HG03139 (cell line): Measurements from ENCODE around the gene POLRMT.
"Not testable (repeated sequence)": the region's sequence is repeated elsewhere in the genome, so short reads cannot be mapped to it uniquely, and the experiment has no call there.

Source experiments
- ATAC-seq: cut with Tn5 transposase; IDR thresholded peaks from one replicate; pipeline ENCODE4 v1.9.1; 2021; ENCODE audit not compliant: unreplicated experiment

The POLRMT gene

DNA sequence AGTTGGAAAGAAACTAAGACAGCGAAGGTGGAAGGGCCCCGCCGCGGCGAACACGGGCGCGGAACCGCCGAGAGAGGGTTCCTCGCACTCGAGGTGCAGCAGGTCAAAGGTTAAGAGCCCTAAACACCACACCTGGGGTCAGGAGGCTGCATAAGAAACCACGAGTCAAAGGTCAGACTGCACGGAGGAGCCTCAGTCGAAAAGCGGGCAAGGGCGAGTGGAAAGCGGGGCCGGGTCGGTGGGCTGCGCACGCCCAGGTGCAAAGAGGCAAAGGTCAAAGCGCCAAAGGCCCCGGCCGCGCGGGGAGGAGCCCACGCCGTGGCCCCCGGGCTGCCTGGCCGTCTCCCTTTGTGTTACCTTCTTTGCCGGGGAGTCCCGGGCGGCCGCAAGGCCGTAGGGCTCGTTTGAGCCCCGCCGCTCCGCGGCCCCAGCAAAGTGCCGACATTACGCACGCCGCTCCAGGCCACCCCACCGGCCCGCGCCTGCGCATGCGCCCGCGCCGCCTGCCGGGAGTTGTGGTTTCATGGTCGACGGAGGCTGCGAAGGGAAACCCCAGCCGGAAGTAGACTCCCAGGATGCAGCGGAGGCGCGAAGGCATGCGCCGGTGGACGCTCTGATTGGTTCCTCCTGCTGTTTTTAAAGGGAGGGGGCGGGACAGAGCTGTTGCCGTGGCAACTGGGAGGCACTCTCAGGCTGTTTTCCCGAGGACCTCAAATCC lies at the start of gene POLRMT:
POLRMT (minus strand) TSS at position 470 of the 718 bp plus-strand sequence; CDS start at position 445, 25 bp downstream.
- ATAC-seq = peak; percentile 69

DNA sequence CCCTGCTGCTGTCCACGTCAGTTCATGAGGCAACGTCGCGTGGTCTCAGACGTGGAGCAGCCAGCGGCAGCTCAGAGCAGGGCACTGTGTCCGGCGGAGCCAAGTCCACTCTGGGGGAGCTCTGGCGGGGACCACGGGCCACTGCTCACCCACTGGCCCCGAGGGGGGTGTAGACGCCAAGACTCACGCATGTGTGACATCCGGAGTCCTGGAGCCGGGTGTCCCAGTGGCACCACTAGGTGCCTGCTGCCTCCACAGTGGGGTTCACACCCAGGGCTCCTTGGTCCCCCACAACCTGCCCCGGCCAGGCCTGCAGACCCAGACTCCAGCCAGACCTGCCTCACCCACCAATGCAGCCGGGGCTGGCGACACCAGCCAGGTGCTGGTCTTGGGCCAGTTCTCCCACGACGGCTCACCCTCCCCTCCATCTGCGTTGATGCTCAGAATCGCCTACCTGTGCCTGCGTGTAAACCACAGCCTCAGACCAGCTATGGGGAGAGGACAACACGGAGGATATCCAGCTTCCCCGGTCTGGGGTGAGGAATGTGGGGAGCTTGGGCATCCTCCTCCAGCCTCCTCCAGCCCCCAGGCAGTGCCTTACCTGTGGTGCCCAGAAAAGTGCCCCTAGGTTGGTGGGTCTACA lies 49.5 kb upstream of the POLRMT start:
- no peak for ATAC-seq

DNA sequence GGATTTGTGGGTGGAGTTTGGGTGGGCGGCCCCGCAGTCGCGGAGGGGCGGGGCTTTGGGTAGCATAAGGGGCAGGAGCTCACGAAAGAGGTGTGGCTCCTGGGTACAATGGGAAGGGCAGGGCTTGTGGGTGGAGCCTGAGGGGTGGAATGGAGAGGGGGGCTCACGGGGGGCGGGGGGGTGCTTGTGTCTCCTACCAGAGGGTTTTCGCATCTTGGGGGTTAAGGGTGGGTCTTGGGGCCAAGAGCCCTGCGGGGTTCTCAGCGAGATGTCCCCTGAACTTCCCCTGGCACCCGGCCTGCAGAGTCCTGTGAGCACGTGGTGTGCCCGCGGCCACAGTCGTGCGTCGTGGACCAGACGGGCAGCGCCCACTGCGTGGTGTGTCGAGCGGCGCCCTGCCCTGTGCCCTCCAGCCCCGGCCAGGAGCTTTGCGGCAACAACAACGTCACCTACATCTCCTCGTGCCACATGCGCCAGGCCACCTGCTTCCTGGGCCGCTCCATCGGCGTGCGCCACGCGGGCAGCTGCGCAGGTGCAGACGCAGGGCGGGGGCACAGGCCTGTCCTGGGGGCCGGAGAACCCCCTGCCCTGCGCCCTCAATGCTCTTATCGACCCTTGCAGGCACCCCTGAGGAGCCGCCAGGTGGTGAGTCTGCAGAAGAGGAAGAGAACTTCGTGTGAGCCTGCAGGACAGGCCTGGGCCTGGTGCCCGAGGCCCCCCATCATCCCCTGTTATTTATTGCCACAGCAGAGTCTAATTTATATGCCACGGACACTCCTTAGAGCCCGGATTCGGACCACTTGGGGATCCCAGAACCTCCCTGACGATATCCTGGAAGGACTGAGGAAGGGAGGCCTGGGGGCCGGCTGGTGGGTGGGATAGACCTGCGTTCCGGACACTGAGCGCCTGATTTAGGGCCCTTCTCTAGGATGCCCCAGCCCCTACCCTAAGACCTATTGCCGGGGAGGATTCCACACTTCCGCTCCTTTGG lies 48.0 kb upstream of the POLRMT start:
- ATAC-seq = no peak

DNA sequence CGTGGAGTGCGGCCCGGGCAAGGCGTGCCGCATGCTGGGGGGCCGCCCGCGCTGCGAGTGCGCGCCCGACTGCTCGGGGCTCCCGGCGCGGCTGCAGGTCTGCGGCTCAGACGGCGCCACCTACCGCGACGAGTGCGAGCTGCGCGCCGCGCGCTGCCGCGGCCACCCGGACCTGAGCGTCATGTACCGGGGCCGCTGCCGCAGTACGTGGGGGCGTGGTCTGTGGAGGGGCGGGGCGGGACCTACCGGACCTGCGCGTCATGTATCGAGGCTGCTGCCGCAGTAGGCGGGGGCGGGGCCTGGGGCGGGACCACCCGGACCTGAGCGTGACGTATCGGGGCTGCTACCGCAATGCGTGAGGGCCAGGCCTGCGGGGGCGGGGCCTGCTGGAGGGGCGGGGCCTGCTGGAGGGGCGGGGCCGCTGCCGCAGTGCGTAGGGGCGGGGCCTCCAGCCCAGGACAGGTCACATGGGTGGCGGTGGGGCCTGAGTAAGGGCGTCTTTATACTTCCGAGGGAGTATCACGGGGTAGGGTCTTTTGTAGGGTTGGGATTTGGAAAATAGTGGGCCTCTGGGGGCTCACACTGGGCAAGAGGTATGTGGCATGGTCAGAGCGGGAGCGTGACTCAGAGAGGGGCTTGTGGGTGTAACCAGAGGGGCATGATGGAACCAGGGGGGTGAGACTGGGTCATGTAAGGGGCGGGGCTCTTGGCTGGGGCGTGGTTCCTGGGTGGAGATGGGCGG lies 47.1 kb upstream of the POLRMT start:
- peak; percentile 60 for ATAC-seq

DNA sequence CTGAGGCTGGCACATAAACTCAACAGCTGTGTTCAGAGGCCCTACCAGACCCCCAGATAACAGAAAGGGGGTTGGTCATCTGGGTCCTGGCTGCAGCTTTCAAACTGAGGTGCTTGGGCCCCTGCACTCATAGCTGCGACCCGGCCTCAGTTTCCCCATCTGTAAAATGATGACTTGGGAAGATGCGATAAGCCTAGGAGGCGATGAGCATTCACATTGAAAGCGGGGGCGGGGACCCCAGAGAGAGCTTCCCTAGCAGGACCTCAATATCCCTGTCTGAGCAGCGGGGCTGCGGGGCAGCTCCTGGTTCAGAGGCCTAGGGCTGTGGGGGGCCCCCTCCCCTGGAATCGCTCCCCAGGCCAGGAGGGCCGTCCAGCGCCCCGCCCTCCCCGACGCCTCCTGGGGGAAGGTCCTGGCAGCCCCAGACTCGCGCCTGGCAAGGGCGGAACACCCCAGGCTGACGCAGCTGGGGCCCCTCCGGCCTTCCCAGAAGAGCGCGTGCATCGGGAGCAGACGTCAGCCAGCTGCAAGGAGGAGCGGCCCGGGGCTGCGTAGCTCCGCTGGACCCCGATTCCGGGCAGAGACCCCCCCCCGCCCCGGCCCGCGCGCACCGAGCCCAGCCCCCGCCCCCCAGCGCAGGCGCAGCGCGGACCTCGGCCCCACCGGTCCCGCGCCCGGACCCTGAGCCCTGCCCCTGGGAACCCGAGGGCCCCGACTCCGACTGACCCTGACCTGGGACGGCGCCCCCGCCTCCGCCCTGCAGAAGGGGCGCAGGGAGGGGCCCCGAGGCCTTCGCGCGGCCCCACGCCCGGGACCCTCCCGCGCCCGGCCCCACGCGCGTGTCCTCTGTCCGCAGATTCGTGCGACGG lies 46.3 kb upstream of the POLRMT start:
- peak; percentile 10 for ATAC-seq

DNA sequence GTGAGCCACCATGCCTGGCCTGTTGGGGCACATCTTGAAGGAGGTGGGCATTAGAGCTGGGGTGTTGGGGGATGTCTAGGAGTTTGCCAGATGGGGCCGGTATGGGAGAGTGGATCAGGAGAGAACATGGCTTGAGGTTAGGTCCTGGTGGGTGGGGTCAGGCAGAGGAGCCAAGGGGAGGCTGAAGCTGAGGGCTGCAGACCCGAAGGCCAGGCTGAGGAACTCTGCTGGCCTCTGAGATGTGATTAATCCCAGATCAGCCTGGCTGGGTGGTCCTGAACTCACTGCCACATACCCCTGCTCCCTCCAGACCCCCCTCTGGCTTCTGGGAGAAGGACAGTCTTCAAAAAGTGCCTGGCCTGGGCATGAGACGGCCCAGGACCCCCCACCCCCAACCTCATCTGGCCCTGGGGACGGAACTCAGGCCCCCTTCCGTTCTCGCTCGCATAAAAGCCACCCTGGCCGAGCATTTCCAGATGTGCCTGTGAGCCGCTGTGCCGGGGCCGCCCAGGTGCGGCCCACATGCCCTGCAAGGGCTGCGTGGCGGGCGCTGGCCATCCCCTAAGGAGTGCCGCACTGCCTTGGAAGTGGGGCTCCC lies 45.6 kb upstream of the POLRMT start:
- ATAC-seq = no peak

DNA sequence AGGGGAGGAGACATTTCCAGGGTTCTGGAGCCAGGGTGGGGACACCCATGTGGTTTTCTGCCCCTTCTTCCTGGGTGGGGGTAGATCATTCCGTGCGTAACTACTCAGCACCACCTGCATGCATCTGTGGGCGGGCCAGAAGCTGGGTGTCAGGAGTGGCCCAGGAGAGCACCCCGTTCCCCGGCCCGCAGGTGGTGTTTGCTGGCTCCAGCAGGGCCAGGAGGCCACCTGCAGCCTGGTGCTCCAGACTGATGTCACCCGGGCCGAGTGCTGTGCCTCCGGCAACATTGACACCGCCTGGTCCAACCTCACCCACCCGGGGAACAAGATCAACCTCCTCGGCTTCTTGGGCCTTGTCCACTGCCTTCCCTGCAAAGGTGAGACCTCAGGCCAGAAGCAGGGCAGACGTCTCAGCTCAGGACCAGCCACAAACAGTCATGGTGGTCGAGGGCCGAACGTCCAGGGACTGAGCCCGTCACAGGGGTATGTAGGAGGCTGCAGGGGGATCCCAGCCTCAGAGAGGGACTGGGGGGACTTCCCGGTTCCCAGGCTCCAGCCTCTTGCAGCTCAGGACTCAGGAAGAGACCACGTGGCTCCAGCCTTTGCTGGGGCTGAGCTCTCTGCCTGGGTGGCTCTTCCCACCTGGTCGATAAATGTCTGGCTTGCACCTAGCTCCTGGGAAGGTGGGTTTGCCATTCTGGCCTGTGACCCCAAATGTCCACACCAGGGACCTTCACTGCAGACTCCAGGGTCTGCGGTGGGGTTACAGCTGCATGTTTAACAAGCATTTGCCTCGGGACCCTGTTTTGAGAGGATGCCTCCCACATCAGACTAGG lies 44.5 kb upstream of the POLRMT start:
- no peak for ATAC-seq

DNA sequence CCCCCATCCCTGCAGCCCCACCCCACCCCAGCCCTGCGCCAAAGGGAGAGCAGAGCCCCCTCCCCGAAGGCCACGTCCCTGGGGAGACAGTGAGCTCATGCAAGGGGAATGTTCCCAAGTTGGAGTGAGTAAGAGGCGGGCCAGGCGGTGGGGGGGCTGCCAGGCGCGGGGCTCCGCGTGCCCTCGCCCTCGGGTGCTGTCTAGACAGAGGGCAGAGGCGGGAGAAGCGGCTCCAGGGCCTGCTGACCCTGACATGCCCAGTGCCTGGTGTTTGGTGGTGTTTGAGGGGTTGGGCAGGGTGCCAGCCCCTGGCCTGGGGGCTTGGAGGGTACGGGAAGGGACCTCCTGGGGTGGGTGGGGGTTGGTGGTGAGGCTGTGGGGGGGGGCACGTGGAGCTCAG lies 43.9 kb upstream of the POLRMT start:
- ATAC-seq = no peak

DNA sequence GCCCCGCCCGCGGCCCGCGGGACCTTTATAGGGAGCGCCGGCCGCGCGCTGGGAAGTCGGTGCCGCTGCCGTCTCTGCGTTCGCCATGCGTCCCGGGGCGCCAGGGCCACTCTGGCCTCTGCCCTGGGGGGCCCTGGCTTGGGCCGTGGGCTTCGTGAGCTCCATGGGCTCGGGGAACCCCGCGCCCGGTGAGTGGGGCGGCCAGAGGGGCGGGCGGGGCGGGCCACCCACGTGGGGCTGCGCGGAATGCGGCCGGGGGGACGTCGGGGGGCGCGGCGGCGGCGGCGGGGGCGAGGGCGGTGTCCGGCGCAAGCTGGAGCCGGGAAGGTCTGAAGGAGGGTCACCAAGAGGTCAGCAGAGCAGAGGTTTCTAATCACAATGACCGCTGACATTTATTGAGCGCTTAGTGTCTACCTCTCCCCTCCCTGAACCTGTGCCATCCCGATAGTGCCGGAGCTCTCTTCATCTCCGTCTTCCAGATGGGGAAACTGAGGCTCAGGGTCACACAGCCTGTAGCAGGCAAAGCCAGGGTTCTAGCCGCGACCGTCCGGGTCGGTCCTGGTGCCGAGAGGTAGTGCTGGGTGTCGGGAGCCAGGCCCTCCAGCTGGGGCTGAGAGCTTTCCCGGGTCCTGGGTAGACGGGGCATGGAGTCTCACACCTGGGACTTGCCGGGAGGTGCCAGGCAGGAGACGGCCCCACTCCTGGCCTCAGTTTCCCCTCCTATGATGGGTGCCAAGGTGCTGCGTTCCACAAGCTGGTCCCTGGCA lies 43.2 kb upstream of the POLRMT start, which contains the start of gene FSTL3:
FSTL3 (plus strand) TSS at position 54 of the 767 bp plus-strand sequence; CDS start at position 86, 32 bp downstream.
- no peak for ATAC-seq

DNA sequence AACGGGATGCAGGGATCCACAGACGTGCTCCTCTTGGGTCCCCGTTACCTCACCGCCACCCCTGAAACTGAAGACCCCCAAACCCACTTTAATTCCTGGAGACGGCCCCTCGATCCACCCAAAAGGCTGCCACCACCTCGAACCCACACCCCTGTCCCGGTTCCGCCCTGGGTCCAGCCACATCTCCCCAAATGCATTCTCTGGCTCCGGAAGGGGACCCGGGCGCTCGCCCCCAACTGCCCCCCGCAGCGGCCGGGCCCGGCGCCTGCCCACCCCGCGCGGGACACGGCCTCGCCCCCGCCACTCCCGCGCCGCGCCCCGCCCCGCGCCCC lies 42.6 kb upstream of the POLRMT start:
- no peak for ATAC-seq

DNA sequence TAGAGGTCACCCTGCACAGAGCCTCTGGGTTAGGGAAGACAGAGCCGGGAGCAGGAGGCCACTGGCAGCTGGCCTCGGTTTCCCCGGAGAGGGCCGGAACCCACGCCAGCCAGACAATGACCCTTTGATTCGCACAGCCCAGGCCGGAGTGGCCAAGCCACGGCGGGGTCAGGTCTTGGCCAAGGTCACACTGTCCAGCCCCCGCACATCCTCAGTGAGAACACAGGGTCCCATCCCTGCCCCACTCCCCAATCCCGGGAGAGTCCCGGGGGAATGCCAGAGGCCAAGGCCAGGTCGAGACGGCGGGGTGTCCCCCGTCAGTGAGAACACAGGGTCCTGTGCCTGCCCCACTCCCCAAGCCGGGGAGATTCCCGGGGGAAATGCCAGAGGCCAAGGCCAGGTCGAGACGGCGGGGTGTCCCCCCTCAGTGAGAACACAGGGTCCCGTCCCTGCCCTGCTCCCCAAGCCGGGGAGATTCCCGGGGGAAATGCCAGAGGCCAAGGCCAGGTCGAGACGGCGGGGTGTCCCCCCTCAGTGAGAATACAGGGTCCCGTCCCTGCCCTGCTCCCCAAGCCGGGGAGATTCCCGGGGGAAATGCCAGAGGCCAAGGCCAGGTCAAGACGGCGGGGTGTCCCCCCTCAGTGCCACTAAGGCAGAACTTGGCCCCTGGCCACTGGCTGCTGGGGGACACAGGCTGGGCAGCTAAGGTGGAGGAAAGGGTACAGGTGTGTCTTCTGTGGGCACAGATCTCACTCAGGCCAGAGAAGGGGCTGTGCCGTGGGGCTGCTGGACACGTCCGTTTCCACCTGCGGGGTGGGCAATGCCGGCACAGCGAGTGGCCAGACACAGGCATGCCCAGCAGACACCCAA lies 41.2 kb upstream of the POLRMT start:
- ATAC-seq = no peak

DNA sequence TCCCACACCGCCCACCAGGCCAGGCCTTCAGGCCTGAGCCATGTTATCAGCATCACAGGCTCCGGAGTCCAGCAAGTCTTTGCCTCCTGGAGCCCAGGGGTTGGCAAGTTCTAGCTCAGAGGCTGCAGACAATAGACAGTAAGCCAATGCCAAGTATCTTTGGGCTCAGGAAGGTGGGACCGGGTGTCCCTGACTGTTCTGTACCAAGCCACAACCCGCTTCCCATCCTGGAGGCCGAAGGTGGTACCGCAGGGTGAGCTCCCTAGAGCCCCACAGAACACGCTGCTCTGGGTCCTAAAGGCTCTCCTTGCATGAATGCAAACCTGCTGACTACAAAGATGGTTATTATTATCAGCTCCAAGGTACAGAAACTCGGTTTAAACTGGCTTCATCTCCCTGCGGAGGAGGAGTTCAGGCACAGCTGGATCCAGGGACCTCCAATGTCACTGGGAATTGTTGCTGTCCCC lies 37.3 kb upstream of the POLRMT start:
- ATAC-seq = no peak

DNA sequence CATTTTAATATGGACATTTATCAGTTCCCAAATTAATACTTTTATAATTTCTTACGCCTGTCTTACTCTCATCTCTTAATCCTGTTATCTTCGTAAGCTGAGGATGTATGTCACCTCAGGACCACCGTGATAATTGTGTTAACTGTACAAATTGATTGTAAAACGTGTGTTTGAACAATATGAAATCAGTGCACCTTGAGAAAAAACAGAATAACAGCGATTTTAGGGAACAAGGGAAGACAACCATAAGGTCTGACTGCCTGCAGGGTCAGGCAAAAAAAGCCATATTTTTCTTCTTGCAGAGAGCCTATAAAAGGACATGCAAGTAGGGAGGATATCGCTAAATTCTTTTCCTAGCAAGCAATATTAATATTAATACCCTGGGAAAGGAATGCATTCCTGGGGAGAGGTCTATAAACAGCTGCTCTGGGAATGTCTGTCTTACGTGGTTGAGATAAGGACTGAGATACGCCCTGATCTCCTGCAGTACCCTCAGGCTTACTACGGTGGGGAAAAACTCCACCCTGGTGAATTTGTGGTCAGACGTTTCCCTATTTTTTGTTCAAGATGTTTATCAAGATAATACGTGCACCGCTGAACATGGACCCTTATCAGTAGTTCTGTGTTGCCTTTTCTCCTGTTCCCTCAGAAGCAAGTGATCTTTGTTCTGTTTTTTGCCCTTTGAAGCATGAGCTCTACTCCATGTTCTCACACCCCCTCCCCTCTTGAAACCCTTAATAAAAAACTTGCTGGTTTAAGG lies 35.5 kb upstream of the POLRMT start:
- ATAC-seq = not testable (repeated sequence)

DNA sequence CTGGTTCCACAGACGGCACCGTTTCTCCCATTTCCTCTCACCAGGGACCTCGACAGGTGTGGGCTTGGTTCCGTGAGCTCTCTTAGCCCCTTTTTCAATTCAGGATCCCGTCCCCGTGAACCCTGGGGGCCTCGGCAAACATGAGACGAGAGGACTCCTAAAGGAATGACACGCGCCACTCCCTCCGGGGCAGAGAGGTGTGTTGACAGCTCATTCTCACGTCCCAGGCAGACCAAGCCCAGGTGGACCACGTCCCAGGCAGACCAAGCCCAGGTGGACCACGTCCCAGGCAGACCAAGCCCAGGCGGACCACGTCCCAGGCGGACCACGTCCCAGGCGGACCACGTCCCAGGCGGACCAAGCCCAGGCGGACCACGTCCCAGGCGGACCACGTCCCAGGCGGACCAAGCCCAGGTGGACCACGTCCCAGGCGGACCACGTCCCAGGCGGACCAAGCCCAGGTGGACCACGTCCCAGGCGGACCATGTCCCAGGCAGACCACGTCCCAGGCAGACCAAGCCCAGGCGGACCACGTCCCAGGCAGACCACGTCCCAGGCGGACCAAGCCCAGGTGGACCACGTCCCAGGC lies 33.7 kb upstream of the POLRMT start:
- ATAC-seq = not testable (repeated sequence)

DNA sequence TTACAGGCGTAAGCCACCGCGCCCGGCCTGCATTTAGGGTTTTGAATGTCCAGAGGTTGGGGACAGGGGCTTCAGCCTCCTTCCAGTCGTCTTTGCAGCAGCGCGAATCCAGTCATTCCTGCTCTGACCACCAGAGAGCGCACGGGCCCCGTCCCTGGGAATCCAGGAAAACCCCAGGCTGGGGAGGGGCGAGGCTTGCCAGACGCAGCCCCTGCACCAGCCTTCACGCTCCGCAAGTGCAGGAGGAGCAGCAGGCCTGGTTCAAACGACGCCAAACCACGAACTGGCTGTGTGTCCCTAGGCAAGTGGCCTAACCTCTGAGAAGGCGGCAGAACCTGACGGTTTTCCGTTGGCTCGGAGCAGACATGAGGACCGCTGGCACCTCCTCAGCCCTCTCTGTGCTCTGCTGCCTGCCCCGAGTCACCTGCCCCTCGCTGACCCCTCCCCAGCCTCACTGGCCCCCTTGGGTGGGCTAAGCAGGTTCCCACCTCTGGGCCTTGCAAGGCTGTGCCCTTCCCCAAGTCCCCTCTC lies 31.6 kb upstream of the POLRMT start:
- ATAC-seq = no peak
